Fibroblast of lung (primary cell): ENCODE measurements around the gene MSS51. TPM values are rescaled to one million over a fixed set of nuclear protein-coding genes. Genes with fewer than 3 reads are reported as not detected.

Experiments
- DNase-seq, 2 donors: peaks; one replicate each; pipeline versions ENCODE4 v3.0.0 to v3.0.0-alpha.2; 2010; ENCODE audit warnings: low read depth in 2 of 2
- H2AFZ ChIP-seq: 2 replicates; pipeline ENCODE4 v1.5.1; 2012; ENCODE audit warnings: low read length, control low read depth, inconsistent platforms
- H3K27ac ChIP-seq: 2 replicates; pipeline ENCODE4 v1.5.1; 2011; ENCODE audit warnings: low read length, control low read depth; ENCODE audit not compliant: insufficient read depth
- H3K27me3 ChIP-seq: 2 replicates; pipeline ENCODE4 v1.5.1; 2011; ENCODE audit warnings: mild to moderate bottlenecking, low read length; ENCODE audit not compliant: control insufficient read depth, insufficient read depth
- H3K36me3 ChIP-seq: 2 replicates; pipeline ENCODE4 v1.5.1; 2011; ENCODE audit warnings: low read length; ENCODE audit not compliant: control insufficient read depth, insufficient read depth
- H3K4me1 ChIP-seq: 2 replicates; pipeline ENCODE4 v1.5.1; 2011; ENCODE audit warnings: low read length; ENCODE audit not compliant: control insufficient read depth, insufficient read depth; ENCODE audit errors: extremely low read depth
- H3K4me2 ChIP-seq: 2 replicates; pipeline ENCODE4 v1.5.1; 2011; ENCODE audit warnings: low read length, control low read depth; ENCODE audit not compliant: insufficient read depth; ENCODE audit errors: extremely low read depth
- H3K4me3 ChIP-seq, 4 experiments: fragments of 200-600 bp in 1 of 4; sonication (generic) in 1 of 4; replicated peaks in 1 of 4; 2 replicates each; pipeline ENCODE4 v1.5.1; 2011 to 2016; ENCODE audit warnings: low read length in 4 of 4, low read depth in 3 of 4, mild to moderate bottlenecking in 3 of 4, control low read depth in 2 of 4, inconsistent platforms in 1 of 4, mixed read lengths in 1 of 4; ENCODE audit not compliant: insufficient read depth in 1 of 4; ENCODE audit errors: control extremely low read depth in 1 of 4
- H3K79me2 ChIP-seq: 2 replicates; pipeline ENCODE4 v1.5.1; 2012; ENCODE audit warnings: mild to moderate bottlenecking, low read length, inconsistent platforms; ENCODE audit not compliant: control insufficient read depth, insufficient read depth
- H3K9ac ChIP-seq: 2 replicates; pipeline ENCODE4 v1.5.1; 2011; ENCODE audit warnings: mild to moderate bottlenecking, low read length, control low read depth; ENCODE audit not compliant: insufficient read depth
- H3K9me3 ChIP-seq: 2 replicates; pipeline ENCODE4 v1.5.1; 2012; ENCODE audit warnings: low read depth, low read length; ENCODE audit not compliant: control insufficient read depth, insufficient read depth
- H4K20me1 ChIP-seq: 2 replicates; pipeline ENCODE4 v1.5.1; 2011; ENCODE audit warnings: low read length; ENCODE audit not compliant: control insufficient read depth, insufficient read depth; ENCODE audit errors: extremely low read depth
- CTCF ChIP-seq, 2 donors: IDR thresholded peaks in 1 of 2; conservative IDR thresholded peaks in 1 of 2; 1 replicate in 1 of 2; 2 replicates in 1 of 2; pipeline ENCODE4 v1.5.1; 2011 to 2012; ENCODE audit warnings: low read length in 2 of 2, control low read depth in 1 of 2, inconsistent platforms in 1 of 2, low read depth in 1 of 2, mild to moderate bottlenecking in 1 of 2
- EZH2 ChIP-seq: IDR thresholded peaks from 2 replicates; pipeline ENCODE4 v1.5.1; 2012; ENCODE audit warnings: low read length, control low read depth, mild to moderate bottlenecking; ENCODE audit errors: missing control alignments
- polyA plus RNA-seq, 2 donors: library from polyadenylated mRNA; depleted of rRNA in 1 of 2; stranded (reverse) in 1 of 2; unstranded in 1 of 2; fragments of >200 nt; gene quantifications; 2 replicates each; pipeline ENCODE4 v1.2.1, GENCODE V29; 2011 to 2012; ENCODE audit warnings: missing spikeins in 1 of 2
- total RNA-seq: library from RNA; depleted of rRNA; stranded (reverse); fragments of >200 nt; gene quantifications from 2 replicates; pipeline ENCODE4 v1.2.1, GENCODE V29; 2014

MSS51 gene
- total and polyA plus RNA-seq, 2 donors (not counting 1 experiment from before 2014, with no cell fraction given): 0.78 to 1.5 TPM

GRCh38 chr10:73424478-73424877 lies 8.9 kb downstream of the MSS51 start:
- Histone ChIP-seq H3K9ac (no peak overlapping the region), H2AFZ (no peak overlapping the region), H3K79me2 (no peaks in the 10 kb centered on the region), H3K36me3 (peaks cover 10% of the 10 kb centered on the region), H3K4me1 (peaks cover under 1% of the 10 kb centered on the region), H3K4me3 (no peak overlapping the region), H4K20me1 (no peaks in the 10 kb centered on the region), H3K4me2 (no peak overlapping the region), H3K9me3 (no peaks in the 10 kb centered on the region), H3K27me3 (no peaks in the 10 kb centered on the region), H3K27ac (no peak overlapping the region)
- TF ChIP-seq CTCF (conservative IDR thresholded peaks at IDR 0.05 in 1 of 2, IDR thresholded peaks at IDR 0.05 in 1 of 2; ENCODE audit: low read depth in 1 of 2, low read length in 2 of 2) (no peak), EZH2 (no peak)
- no peak for DNase-seq

GRCh38 chr10:73423309-73423708 lies 10.1 kb downstream of the MSS51 start:
- peaks cover 10% of the 10 kb centered on the region for H3K36me3 ChIP-seq

GRCh38 chr10:73416571-73416970 lies 16.8 kb downstream of the MSS51 start:
- H3K4me1 ChIP-seq: peaks cover 6% of the 10 kb centered on the region
- H3K9ac ChIP-seq: no peak overlapping the region
- H3K9me3 ChIP-seq: no peaks in the 10 kb centered on the region
- no peaks in the 10 kb centered on the region for H3K36me3 ChIP-seq
- no peaks in the 10 kb centered on the region for H3K27me3 ChIP-seq
- no peak overlapping the region for H3K4me2 ChIP-seq
- H3K27ac ChIP-seq: no peak overlapping the region
- peaks cover 12% of the 10 kb centered on the region for H3K79me2 ChIP-seq
- H4K20me1 ChIP-seq: no peaks in the 10 kb centered on the region
- no peak overlapping the region for H2AFZ ChIP-seq
- no peak overlapping the region for H3K4me3 ChIP-seq
- no peak for DNase-seq
- TF ChIP-seq CTCF (conservative IDR thresholded peaks at IDR 0.05 in 1 of 2, IDR thresholded peaks at IDR 0.05 in 1 of 2; ENCODE audit: low read depth in 1 of 2, low read length in 2 of 2) (no peak), EZH2 (no peak)

More at GRCh38 chr10:73423309-73423708, 10.1 kb downstream of the MSS51 start:
- Histone ChIP-seq H3K9me3 (no peaks in the 10 kb centered on the region), H3K79me2 (no peaks in the 10 kb centered on the region), H3K9ac (no peak overlapping the region), H4K20me1 (no peaks in the 10 kb centered on the region), H2AFZ (no peak overlapping the region), H3K4me2 (no peak overlapping the region), H3K27ac (no peak overlapping the region), H3K27me3 (no peaks in the 10 kb centered on the region), H3K4me1 (peaks cover 2% of the 10 kb centered on the region), H3K4me3 (no peak overlapping the region)
- TF ChIP-seq EZH2 (no peak), CTCF (conservative IDR thresholded peaks at IDR 0.05 in 1 of 2, IDR thresholded peaks at IDR 0.05 in 1 of 2; ENCODE audit: low read depth in 1 of 2, low read length in 2 of 2) (no peak)
- no peak for DNase-seq
